ENCODE data around the gene CKAP2L.
"Not testable (repeated sequence)": the region's sequence is repeated elsewhere in the genome, so short reads cannot be mapped to it uniquely, and the experiment has no call there.

Gene CKAP2L

GRCh38 chr2:112709703-112710102, 54.7 kb downstream of the CKAP2L start:
- DNase-seq, result no peak

GRCh38 chr2:112708968-112709367, 55.4 kb downstream of the CKAP2L start:
- DNase-seq, result no peak

- DNase-seq, result not testable (repeated sequence)
Measured at GRCh38 chr2:112706947-112707346, 57.5 kb downstream of the CKAP2L start.

GRCh38 chr2:112706170-112706664, 58.2 kb downstream of the CKAP2L start:
- DNase-seq, result no peak

- DNase-seq, result no peak
Measured at GRCh38 chr2:112705575-112705974, 58.8 kb downstream of the CKAP2L start.

- DNase-seq, result no peak
Measured at GRCh38 chr2:112703684-112704083, 60.7 kb downstream of the CKAP2L start.

- peak; percentile 56 to 68 for DNase-seq
Measured at GRCh38 chr2:112701052-112701451, 63.4 kb downstream of the CKAP2L start.

GRCh38 chr2:112699984-112700667, 64.3 kb downstream of the CKAP2L start:
- DNase-seq, result peak; percentile 85 to 97

GRCh38 chr2:112698834-112699515, 65.4 kb downstream of the CKAP2L start:
- peak in 1 of 2 donors; percentile 20 for DNase-seq

GRCh38 chr2:112694182-112694581, 70.2 kb downstream of the CKAP2L start:
- no peak for DNase-seq

- no peak for DNase-seq
Measured at GRCh38 chr2:112693596-112693995, 70.8 kb downstream of the CKAP2L start.

- peak; percentile 77 to 90 for DNase-seq
Measured at GRCh38 chr2:112692918-112693317, 71.5 kb downstream of the CKAP2L start.

- peak; percentile 93 to 96 for DNase-seq
Measured at GRCh38 chr2:112692495-112692911, 71.9 kb downstream of the CKAP2L start.

- peak in 1 of 2 donors; percentile 46 for DNase-seq
Measured at GRCh38 chr2:112691881-112692281, 72.5 kb downstream of the CKAP2L start.

- peak; percentile 97 to 99 for DNase-seq
Measured at GRCh38 chr2:112690853-112691401, 73.5 kb downstream of the CKAP2L start.

- DNase-seq, result peak; percentile 19 to 26
Measured at GRCh38 chr2:112688086-112688880, 76.1 kb downstream of the CKAP2L start.

- no peak for DNase-seq
Measured at GRCh38 chr2:112687522-112687921, 76.9 kb downstream of the CKAP2L start.
